Thyroid gland (tissue), 4 donors: ENCODE results near the gene KLF7. TPM values are rescaled to one million over a fixed set of nuclear protein-coding genes. Genes with fewer than 3 reads are reported as not detected.

Source experiments
- DNase-seq, 2 donors: peaks; one replicate each; pipeline ENCODE4 v3.0.0-alpha.2; 2019
- H3K27ac ChIP-seq, 3 donors: fragments of 200-600 bp; sonication (generic); 1 replicate in 2 of 3; 2 replicates in 1 of 3; pipeline ENCODE4 v1.5.1; 2016 to 2019; ENCODE audit warnings: mild to moderate bottlenecking in 1 of 3, moderate library complexity in 1 of 3
- H3K27me3 ChIP-seq: fragments of 200-600 bp; sonication (generic); one replicate; pipeline ENCODE4 v1.5.1; 2019
- H3K36me3 ChIP-seq, 2 donors: fragments of 200-600 bp; sonication (generic); one replicate each; pipeline ENCODE4 v1.5.1; 2016 to 2019
- H3K4me1 ChIP-seq, 2 donors: fragments of 200-600 bp; sonication (generic); one replicate each; pipeline ENCODE4 v1.5.1; 2017 to 2019
- H3K4me3 ChIP-seq, 3 donors: fragments of 200-600 bp; sonication (generic); replicated peaks in 1 of 3; 1 replicate in 2 of 3; 2 replicates in 1 of 3; pipeline ENCODE4 v1.5.1; 2016; ENCODE audit warnings: mild to moderate bottlenecking in 1 of 3
- H3K9me3 ChIP-seq: fragments of 200-600 bp; sonication (generic); one replicate; pipeline ENCODE4 v1.5.1; 2017
- POLR2A ChIP-seq, 2 donors: fragments of 450-650 bp; IDR thresholded peaks; one replicate each; pipeline ENCODE4 v1.6.1; 2017; ENCODE audit warnings: antibody characterized with exemption in 2 of 2, mild to moderate bottlenecking in 2 of 2, moderate library complexity in 1 of 2
- WGBS, 2 donors: methylation state at CpG; one replicate each; pipeline ENCODE4 v1.1.5; 2017; 5-methylcytosine and 5-hydroxymethylcytosine counted together
- intact Hi-C: fragments of 100-400 bp; cut with DNase I; formaldehyde crosslinking; loops from one replicate; pipeline ENCODE4 v1.15.1; 2023
- total RNA-seq, 4 donors: library from RNA; depleted of rRNA; stranded (reverse); fragments of >200 nt; gene quantifications; one replicate each; pipeline ENCODE4 v1.2.3, GENCODE V29; 2016
- TF ChIP-seq, protein P1 (sequence below), 6 experiments: fragments of 200-600 bp in 3 of 6; fragments of 450-650 bp in 3 of 6; sonication (generic) in 3 of 6; IDR thresholded peaks; one replicate each; pipeline ENCODE4 v1.5.1; 2016 to 2019; ENCODE audit warnings: antibody characterized with exemption in 6 of 6, mild to moderate bottlenecking in 2 of 6, inconsistent platforms in 1 of 6, moderate library complexity in 1 of 6

Gene KLF7
- total RNA-seq, 4 donors from 2014 or later, result 19.4 to 29.5 (median 25.6) TPM

DNA sequence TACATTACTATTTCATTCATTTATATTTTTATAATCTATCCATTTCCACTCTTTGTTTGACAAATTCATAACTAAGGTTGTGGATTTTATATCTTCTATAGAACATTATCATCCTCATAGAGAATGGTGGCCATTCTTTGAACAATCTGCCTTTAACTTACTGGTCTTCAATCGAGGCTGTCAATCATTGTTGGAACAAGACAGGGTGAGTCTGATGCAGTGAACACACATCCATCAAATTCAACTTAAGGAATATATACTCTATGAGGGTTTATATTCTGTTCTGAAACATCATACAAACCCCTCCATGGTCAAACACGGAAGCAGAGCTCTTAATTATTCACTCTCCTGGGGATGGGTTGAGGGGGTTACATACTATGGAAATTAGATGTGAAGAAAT is 28.3 kb upstream of the KLF7 start:
- Histone ChIP-seq H3K4me1 (no peaks in the 10 kb centered on the region), H3K9me3 (no peaks in the 10 kb centered on the region), H3K27ac (no peak overlapping the region), H3K36me3 (no peaks in the 10 kb centered on the region), H3K27me3 (no peaks in the 10 kb centered on the region), H3K4me3 (no peak overlapping the region)
- WGBS, 2 donors, result 74 to 75% methylated on average over 2 of the region's 2 CpGs
- intact Hi-C loops, result no loop called here
- TF ChIP-seq, protein P1, sequence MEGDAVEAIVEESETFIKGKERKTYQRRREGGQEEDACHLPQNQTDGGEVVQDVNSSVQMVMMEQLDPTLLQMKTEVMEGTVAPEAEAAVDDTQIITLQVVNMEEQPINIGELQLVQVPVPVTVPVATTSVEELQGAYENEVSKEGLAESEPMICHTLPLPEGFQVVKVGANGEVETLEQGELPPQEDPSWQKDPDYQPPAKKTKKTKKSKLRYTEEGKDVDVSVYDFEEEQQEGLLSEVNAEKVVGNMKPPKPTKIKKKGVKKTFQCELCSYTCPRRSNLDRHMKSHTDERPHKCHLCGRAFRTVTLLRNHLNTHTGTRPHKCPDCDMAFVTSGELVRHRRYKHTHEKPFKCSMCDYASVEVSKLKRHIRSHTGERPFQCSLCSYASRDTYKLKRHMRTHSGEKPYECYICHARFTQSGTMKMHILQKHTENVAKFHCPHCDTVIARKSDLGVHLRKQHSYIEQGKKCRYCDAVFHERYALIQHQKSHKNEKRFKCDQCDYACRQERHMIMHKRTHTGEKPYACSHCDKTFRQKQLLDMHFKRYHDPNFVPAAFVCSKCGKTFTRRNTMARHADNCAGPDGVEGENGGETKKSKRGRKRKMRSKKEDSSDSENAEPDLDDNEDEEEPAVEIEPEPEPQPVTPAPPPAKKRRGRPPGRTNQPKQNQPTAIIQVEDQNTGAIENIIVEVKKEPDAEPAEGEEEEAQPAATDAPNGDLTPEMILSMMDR (IDR thresholded peaks at IDR 0.05), result no peak
- TF ChIP-seq POLR2A (IDR thresholded peaks at IDR 0.05), result no peak
- no peak for DNase-seq

GRCh38 chr2:207188626-207189419 is 23.1 kb upstream of the KLF7 start:
- DNase-seq, result no peak

GRCh38 chr2:207185372-207185771 is 19.6 kb upstream of the KLF7 start:
- intact Hi-C loops, result no loop called here
- Histone ChIP-seq H3K9me3 (no peaks in the 10 kb centered on the region), H3K27me3 (no peaks in the 10 kb centered on the region), H3K36me3 (no peaks in the 10 kb centered on the region), H3K4me3 (no peak overlapping the region), H3K4me1 (no peaks in the 10 kb centered on the region), H3K27ac (no peak overlapping the region)
- no peak for TF ChIP-seq POLR2A (IDR thresholded peaks at IDR 0.05)
- TF ChIP-seq, protein P1 (IDR thresholded peaks at IDR 0.05), result no peak
- DNase-seq, result no peak
- 65 to 81% methylated on average over 6 of the region's 6 CpGs for WGBS, 2 donors

More at GRCh38 chr2:207188626-207189419, 23.1 kb upstream of the KLF7 start:
- H3K9me3 ChIP-seq, result no peaks in the 10 kb centered on the region
- H3K27ac ChIP-seq, result no peak overlapping the region
- H3K4me3 ChIP-seq, result no peak overlapping the region
- H3K36me3 ChIP-seq, result no peaks in the 10 kb centered on the region
- H3K27me3 ChIP-seq, result no peaks in the 10 kb centered on the region
- intact Hi-C loops, result no loop called here
- no peak for TF ChIP-seq POLR2A (IDR thresholded peaks at IDR 0.05)
- TF ChIP-seq, protein P1 (IDR thresholded peaks at IDR 0.05), result no peak
- no peaks in the 10 kb centered on the region for H3K4me1 ChIP-seq
- 57 to 70% methylated on average over 3 of the region's 3 CpGs for WGBS, 2 donors

GRCh38 chr2:207184768-207185167 is 19.0 kb upstream of the KLF7 start:
- Histone ChIP-seq H3K27me3 (no peaks in the 10 kb centered on the region), H3K27ac (no peak overlapping the region), H3K36me3 (no peaks in the 10 kb centered on the region), H3K4me1 (no peaks in the 10 kb centered on the region), H3K9me3 (no peaks in the 10 kb centered on the region), H3K4me3 (no peak overlapping the region)
- DNase-seq, result no peak
- no peak for TF ChIP-seq POLR2A (IDR thresholded peaks at IDR 0.05)
- intact Hi-C loops, result no loop called here
- WGBS, 2 donors, result 67 to 72% methylated on average over 5 of the region's 5 CpGs

- TF ChIP-seq POLR2A (IDR thresholded peaks at IDR 0.05), result no peak
- TF ChIP-seq, protein P1 (IDR thresholded peaks at IDR 0.05), result no peak
- Histone ChIP-seq H3K9me3 (no peaks in the 10 kb centered on the region), H3K4me3 (no peak overlapping the region), H3K27ac (no peak overlapping the region), H3K27me3 (no peaks in the 10 kb centered on the region), H3K4me1 (no peaks in the 10 kb centered on the region), H3K36me3 (no peaks in the 10 kb centered on the region)
- no peak for DNase-seq
- intact Hi-C loops, result no loop called here
- WGBS, 2 donors, result 79 to 85% methylated on average over 2 of the region's 2 CpGs
Observed at GRCh38 chr2:207184348-207184747, 18.6 kb upstream of the KLF7 start.
